K562 (cell line): Measurements from ENCODE around the gene SEC16A.

Source experiments
- BHLHE40 ChIP-seq: IDR thresholded peaks from 2 replicates; pipeline ENCODE4 v1.6.1; 2011; ENCODE audit warnings: low read length, improper control_type of control experiment
- BRF2 ChIP-seq: IDR thresholded peaks from 3 replicates; pipeline ENCODE4 v1.6.1; 2011; ENCODE audit warnings: borderline replicate concordance, mild to moderate bottlenecking; ENCODE audit not compliant: insufficient read length, insufficient read depth
- CHD7 ChIP-seq: fragments of 200-600 bp; sonication (generic); IDR thresholded peaks from one replicate; pipeline ENCODE4 v1.6.1; 2012; ENCODE audit warnings: mild to moderate bottlenecking, low read depth, low read length, inconsistent platforms
- CTCF ChIP-seq, 3 experiments: IDR thresholded peaks in 2 of 3; conservative IDR thresholded peaks in 1 of 3; 2 replicates each; pipeline ENCODE4 v1.5.1; 2011 to 2012; ENCODE audit warnings: low read length in 3 of 3, mild to moderate bottlenecking in 3 of 3, control low read depth in 2 of 3, improper control_type of control experiment in 1 of 3, inconsistent platforms in 1 of 3, low read depth in 1 of 3, mixed read lengths in 1 of 3, moderate library complexity in 1 of 3; ENCODE audit not compliant: insufficient read depth in 2 of 3
- E2F4 ChIP-seq: sonication (generic); formaldehyde crosslinking; IDR thresholded peaks from 2 replicates; pipeline ENCODE4 v1.8.0; 2022; ENCODE audit warnings: mild to moderate bottlenecking, low read depth, missing genetic modification reagents
- GMEB1 ChIP-seq: fragments of 250-450 bp; sonication (Bioruptor Pico); IDR thresholded peaks from 2 replicates; pipeline ENCODE4 v1.4.0; 2020; ENCODE audit warnings: mild to moderate bottlenecking
- NUFIP1 ChIP-seq: fragments of 450-650 bp; IDR thresholded peaks from 2 replicates; pipeline ENCODE4 v1.6.1; 2018; ENCODE audit not compliant: partially characterized antibody
- SP1 ChIP-seq: sonication (generic); formaldehyde crosslinking; IDR thresholded peaks from 2 replicates; pipeline ENCODE4 v1.8.1; 2022; ENCODE audit warnings: mild to moderate bottlenecking, missing genetic modification reagents
- TAF1 ChIP-seq: IDR thresholded peaks from 2 replicates; pipeline ENCODE4 v1.6.1; 2011; ENCODE audit warnings: mild to moderate bottlenecking, low read length, moderate library complexity; ENCODE audit not compliant: insufficient read depth, control insufficient read depth, severe bottlenecking; ENCODE audit errors: extremely low read depth
- TCF7L2 ChIP-seq: fragments of 150-350 bp; IDR thresholded peaks from 2 replicates; pipeline ENCODE4 v1.6.1; 2016; ENCODE audit warnings: low read depth, mild to moderate bottlenecking, low read length, moderate library complexity
- ZSCAN29 ChIP-seq: fragments of 450-650 bp; IDR thresholded peaks from 2 replicates; pipeline ENCODE4 v1.6.1; 2017

GRCh38 chr9:136470356-136470755, 12.5 kb downstream of the SEC16A start:
- TF ChIP-seq BRF2 (no peak), CTCF (IDR thresholded peaks at IDR 0.05 in 2 of 3, conservative IDR thresholded peaks at IDR 0.05 in 1 of 3; ENCODE audit: insufficient read depth in 2 of 3, low read depth in 1 of 3, low read length in 3 of 3) (no peak), ZSCAN29 (no peak), E2F4 (CRISPR knock-in tag) (no peak), NUFIP1 (no peak), TCF7L2 (no peak), CHD7 (no peak), SP1 (CRISPR knock-in tag) (no peak), GMEB1 (CRISPR knock-in tag) (no peak), BHLHE40 (no peak), TAF1 (no peak)
